GM03348 (cell line): ENCODE results near the gene RBBP8.

ENCODE experiments used
- DNase-seq: peaks from one replicate; pipeline ENCODE4 v3.0.0; 2012; ENCODE audit warnings: low spot score

RBBP8 gene

DNA sequence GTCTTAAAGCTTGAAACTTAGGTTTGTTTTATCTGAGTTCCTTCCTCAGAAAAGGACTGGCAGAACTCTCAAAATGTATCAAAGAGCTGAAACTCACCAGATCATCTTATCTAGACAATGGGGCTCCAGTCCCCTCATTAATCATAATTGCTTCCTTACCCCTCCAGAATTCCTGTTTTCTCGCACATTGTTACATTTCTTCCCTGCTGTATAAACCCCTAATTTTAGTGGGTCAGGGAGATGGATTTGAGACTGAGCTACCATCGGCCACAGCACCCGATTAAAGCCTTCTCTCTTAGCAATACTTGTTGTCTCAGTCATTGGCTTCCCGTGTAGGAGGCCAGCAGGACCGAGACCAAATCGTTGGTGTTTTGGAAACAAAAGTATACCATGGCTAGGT is 130.4 kb downstream of the RBBP8 start:
- DNase-seq: no peak

DNA sequence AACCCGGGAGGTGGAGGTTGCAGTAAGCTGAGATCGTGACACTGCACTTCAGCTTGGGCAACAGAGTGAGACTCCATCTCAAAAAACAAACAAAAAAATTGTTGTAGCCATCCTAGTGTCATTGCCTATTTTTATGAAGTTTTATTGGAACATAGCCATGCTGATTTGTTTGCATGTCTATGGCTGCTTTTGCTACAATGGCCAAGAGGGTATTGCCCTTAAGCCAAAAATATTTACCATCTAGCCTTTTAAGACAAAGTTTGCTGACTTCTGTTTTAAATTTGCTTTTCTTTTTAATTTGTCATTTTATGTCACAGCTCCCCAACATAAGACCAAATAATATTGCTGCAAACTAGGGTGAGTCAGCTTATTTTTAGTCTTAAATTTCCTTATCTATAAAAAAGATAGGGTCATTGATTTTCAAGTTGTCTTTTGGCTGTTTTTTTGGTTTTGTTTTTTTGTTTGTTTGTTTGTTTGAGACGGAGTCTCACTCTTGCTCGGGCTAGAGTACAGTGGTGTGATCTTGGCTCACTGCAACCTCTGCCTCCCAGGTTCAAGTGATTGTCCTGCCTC is 132.2 kb downstream of the RBBP8 start:
- no peak for DNase-seq

DNA sequence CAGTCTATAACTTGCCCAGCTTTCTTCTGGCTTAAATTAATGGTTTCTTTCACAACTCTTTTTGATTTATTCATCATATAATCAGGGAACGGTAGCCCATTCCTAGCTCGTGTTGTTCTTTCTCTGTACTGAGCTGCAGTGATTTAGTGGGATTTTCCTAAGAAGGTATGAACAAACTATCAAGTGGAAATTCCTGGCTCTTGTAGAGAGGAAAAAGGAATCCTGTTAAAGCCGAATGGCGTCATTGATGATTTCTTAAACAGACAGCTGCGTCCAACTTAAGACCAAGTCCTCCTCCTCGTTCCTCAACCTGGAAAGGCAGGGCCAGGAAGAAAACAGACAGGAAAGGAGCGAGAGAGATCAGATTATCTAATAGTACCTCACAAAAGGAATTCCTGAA is 132.9 kb downstream of the RBBP8 start:
- no peak for DNase-seq

DNA sequence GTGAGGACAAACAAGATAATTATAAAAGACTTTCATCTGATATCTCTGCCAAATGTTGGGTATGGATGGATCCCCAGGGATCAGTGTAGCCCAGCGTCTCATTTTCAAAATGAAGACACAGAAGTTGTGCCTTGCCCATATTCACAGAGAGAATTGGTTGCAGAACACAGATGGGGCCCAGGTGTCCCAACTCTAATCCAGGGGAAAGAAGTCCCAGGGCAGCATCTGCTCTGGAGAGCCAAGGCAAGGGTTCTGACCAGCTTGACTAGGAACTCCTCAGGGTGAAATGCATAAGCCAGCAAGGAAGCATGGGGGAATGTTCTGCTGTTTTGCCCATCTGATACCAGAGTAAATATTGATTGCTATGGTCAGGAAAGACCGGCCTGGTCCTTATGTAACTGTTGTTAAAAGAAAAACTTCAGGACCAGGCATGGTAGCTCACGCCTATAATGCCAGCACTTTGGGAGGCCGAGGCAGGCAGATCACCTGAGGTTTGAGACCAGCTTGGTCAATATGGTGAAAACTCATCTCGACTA is 133.4 kb downstream of the RBBP8 start:
- DNase-seq: no peak

DNA sequence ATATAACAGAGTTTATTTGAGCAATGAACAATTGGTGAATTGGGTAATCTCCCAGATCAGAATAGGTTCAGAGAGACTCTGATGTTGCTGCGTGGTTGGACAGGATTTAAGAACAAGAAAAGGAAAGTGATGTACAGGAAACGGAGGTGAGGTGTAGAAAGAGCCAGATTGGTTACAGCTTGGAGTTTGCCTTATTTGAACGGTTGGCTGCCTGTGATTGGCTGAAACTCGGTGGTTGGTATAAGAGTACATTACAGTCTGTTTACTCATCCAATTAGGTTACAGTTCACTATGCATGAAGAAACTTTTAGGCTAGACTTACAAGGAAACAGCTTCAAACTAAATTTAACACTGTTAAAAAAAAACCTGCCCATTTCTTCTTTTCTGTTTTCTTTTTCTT is 134.1 kb downstream of the RBBP8 start:
- DNase-seq: no peak

DNA sequence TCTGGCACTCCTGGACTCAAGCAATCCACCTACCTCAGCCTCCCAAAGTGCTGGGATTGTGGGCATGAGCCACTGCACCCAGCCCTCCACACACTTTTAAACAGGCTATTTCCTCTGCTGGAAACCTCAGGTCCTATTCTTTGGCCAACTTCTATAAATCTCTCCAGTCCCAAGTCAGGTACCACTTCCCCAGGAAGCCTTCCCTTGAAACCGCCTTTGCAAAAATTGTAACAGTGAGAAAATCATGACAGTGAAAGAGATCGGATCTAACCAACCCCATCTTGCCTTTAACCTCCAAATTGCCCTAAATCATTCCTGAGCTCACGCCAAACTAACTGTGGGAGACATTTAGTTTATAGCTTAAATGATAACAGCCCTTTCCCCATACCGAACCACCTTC is 134.9 kb downstream of the RBBP8 start:
- no peak for DNase-seq

DNA sequence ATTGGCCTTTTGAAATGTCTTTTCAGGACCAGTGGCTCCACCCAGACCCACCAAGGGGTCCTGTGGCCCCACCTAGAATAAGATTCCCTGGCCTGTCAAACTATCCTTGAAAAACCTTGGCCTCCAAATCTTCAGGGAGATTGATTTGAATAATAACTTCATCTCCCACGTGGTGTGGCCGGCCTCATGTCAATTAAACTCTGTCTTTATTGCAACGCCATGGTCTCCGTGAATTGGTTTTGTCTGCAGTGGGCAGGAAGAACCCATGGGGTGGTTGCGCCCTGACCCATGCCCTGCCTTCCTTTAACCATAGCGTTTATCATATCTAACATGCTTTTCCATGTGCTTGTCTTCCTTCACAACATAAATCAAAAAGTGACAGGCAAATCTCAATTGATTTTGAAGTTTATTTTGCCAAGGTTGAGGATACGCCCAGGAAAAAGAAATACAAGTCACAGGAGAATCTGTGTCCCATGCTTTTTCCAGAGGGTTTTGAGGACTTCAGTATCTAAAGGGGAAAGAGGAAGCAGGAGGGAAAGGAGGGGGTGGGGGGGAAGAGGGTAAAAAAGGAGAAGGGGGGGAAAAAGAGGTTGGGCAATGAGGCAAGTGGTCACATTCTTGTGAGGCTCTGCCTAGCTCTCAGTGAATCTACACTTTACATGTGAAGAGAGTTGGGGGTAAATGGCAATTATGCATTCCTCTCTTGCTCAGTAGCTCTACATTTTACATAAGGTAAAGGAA is 135.6 kb downstream of the RBBP8 start:
- no peak for DNase-seq

DNA sequence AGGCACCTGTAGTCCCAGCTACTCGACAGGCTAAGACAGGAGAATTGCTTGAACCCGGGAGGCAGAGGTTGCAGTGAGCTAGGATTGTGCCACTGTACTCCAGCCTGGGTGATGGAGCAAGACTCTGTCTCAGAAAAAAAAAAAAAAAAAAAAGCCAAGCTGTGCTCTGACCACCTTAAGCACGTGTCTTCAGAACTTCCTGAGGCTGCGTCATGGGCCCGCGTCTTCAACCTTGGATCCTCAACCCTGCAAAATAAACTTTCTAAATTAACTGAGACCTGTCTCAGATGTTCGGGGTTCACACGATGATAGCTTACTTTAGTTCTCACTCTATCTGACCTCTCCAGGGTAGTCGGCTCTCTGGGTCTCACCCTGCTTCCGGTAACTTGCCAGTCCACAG is 136.4 kb downstream of the RBBP8 start:
- no peak for DNase-seq

DNA sequence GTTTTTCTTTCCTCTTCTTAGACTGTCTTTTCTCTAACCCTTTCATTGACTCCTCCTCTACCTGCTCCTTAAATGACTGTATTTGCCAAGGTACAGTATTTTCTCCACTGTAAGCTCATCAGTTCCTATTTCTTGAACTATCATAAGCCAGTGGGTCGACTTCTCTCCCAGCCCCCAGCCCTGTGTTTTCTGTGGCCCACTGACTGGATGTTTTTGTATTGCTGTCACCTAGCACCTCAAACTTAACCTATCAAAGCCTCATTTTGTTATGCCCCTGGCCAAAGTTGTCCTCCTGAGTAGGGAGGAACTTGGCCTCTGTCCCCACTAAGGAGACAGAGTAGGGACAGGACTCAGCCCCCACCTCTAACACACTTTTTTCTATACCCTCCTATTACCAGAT is 136.8 kb downstream of the RBBP8 start:
- no peak for DNase-seq

DNA sequence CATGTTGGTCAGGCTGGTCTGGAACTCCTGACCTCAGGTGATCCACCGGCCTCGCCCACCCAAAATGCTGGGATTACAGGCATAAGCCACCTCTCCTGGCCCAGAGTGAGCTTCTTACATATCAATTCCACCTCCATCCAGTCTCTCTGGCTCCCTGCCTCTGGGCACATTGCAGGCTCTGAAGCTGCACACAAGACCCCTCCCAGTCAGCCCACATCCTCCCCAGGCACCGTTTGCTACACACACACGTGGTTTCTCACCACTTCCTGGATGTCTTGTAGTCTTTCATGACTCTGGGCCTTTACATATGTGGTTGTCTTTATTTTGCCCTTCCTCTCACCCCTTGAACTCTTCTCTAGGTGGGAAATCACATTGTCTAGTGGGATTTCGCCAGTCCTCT is 138.2 kb downstream of the RBBP8 start:
- DNase-seq: peak; percentile 35

DNA sequence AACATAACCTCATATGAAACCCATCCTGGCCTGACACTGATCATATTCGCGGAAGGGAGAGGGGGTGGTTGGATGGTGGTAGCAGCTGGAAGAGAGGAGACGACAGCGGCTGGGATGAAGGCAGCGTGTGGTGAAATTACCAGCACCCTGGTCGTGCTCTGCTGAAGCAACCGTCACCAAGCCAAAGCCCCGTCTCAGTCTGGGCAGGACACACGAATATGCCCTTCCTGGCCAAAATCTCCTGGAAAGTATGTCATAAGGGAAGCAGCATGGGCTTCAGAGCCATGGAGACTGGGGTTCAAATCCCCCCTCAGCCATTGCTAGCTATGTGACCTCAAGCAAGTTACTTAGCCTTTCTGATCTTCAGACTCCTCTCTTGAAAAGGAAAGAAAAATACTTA is 139.0 kb downstream of the RBBP8 start:
- no peak for DNase-seq

DNA sequence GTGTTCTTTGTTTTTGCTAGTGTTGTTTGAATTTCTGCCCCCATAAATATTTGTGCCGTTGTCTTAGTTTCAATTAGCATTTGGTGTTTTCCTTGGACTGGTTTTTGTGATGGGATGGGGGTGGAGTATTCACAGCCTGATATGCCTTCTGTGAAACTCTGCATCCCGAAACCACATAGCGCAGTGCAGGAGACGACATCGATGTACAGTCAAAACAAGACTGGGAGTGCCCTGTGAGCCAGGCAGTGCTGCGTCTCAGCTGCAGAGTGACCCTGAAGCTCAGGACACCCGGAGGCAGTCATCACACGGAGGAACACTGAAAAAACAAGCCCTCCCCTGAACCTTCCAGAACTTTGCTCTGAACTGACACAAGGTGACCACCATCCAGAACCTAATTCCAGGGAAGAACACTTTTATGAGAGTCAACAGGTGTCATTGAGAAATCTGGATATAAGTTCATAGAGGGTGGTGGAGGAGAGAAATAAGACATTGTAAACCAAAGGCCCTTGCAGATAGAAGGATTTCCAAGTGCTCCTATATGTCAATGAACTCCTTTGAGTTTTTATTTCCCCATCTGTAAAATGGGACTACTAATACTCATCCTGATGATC is 141.0 kb downstream of the RBBP8 start:
- no peak for DNase-seq
